ENCODE data around the gene OSBPL8. TPM values are rescaled to one million over a fixed set of nuclear protein-coding genes. Genes with fewer than 3 reads are reported as not detected.
A peak's percentile ranks its signal among the peaks of the same experiment; 100 is the strongest.

The OSBPL8 gene
- total RNA-seq, 3 donors from 2014 or later: 77.6 to 89.1 (median 87.2) TPM

DNA sequence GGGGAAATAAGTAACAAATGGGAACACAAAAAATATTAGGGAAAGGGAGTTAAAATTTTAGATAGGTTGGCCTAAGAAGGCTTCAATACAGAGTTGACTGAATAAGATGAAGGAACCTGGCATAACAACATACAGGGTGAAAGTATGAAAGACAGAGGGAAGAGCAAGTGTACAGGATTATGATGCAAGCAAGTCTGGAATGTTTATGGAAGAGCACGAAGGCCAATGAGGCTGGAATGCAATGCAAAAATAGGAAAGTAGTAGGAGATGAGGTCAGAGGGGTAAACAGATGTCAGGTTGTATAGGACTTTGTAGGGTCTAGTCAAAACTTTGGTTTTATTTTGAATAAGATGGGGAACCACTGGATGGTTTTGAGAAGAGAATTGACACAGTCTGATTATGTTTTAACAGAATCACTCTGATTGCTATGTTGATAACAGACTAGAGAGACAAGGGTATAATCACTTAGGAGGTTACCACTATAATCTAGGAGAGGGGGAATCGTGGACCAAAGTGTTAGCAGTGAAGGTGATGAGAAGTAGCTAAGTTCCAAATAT lies 96.8 kb downstream of the OSBPL8 start:
- Histone ChIP-seq H3K4me1 (peaks cover 0 to 7% of the 10 kb centered on the region in 2 donors), H3K27ac (no peak overlapping the region), H3K4me3 (no peak overlapping the region), H3K9me3 (no peaks in the 10 kb centered on the region), H3K36me3 (no peaks in the 10 kb centered on the region), H3K27me3 (no peaks in the 10 kb centered on the region)
- no peak for DNase-seq (ENCODE audit: low spot score in 2 of 2)
- TF ChIP-seq, protein P1, sequence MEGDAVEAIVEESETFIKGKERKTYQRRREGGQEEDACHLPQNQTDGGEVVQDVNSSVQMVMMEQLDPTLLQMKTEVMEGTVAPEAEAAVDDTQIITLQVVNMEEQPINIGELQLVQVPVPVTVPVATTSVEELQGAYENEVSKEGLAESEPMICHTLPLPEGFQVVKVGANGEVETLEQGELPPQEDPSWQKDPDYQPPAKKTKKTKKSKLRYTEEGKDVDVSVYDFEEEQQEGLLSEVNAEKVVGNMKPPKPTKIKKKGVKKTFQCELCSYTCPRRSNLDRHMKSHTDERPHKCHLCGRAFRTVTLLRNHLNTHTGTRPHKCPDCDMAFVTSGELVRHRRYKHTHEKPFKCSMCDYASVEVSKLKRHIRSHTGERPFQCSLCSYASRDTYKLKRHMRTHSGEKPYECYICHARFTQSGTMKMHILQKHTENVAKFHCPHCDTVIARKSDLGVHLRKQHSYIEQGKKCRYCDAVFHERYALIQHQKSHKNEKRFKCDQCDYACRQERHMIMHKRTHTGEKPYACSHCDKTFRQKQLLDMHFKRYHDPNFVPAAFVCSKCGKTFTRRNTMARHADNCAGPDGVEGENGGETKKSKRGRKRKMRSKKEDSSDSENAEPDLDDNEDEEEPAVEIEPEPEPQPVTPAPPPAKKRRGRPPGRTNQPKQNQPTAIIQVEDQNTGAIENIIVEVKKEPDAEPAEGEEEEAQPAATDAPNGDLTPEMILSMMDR (IDR thresholded peaks at IDR 0.05): no peak
- no peak for TF ChIP-seq POLR2AphosphoS5 (IDR thresholded peaks at IDR 0.05)
- no peak for TF ChIP-seq POLR2A (IDR thresholded peaks at IDR 0.05)
- intact Hi-C loops (cut with DNase I; ENCODE audit: low total_unique reads): no loop called here

DNA sequence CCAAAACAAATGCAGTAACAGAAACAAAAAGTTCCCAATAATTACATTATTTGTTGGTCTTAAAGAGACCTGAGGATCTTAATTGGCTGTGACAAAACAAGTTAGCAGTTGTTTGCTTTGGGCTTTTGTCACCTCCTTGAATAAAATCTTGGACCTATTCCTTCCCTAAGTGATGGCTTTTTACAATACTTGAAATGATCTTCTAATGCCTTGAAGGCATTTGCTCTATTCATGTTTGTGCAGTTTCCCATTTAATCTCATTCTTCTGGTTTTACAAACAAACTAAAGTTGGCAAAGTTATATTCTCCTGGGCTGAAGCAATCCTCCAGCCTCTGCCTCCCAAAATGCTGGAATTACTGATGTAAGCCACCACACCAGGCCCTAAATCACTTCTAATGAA lies 98.8 kb downstream of the OSBPL8 start:
- no peak overlapping the region for H3K27ac ChIP-seq
- DNase-seq (ENCODE audit: low spot score in 2 of 2): no peak
- intact Hi-C loops (cut with DNase I; ENCODE audit: low total_unique reads): loop anchor here (2.0 kb wide), 1 partner anchor 28 kb away; no protein-coding TSS in a partner anchor
- no peaks in the 10 kb centered on the region for H3K36me3 ChIP-seq
- no peaks in the 10 kb centered on the region for H3K9me3 ChIP-seq
- H3K4me3 ChIP-seq: no peak overlapping the region
- H3K27me3 ChIP-seq: no peaks in the 10 kb centered on the region
- H3K4me1 ChIP-seq: peaks cover 0 to 7% of the 10 kb centered on the region in 2 donors
- TF ChIP-seq POLR2A (IDR thresholded peaks at IDR 0.05): no peak
- TF ChIP-seq, protein P1 (IDR thresholded peaks at IDR 0.05): no peak
- TF ChIP-seq POLR2AphosphoS5 (IDR thresholded peaks at IDR 0.05): no peak

DNA sequence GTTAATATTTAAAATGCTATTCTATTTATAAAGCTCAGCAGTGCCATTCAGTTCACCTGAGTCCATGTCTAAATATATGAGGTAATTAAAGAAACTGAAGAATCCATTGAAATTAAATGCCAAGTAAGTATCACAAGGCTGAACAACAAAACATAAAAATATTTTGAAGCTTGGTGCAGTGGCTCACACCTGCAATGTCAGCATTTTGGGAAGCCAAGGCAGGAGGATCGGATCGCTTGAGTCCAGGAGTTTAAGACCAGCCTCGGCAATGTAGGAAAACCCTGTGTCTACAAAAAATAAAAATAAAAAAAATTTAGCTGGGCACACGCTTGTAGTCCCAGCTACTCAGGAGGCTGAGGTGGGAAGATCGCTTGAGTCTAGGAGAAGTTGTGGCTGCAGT lies 101.8 kb downstream of the OSBPL8 start:
- H3K4me1 ChIP-seq: peaks cover 0 to 7% of the 10 kb centered on the region in 2 donors
- H3K27me3 ChIP-seq: no peaks in the 10 kb centered on the region
- no peak overlapping the region for H3K4me3 ChIP-seq
- intact Hi-C loops (cut with DNase I; ENCODE audit: low total_unique reads): no loop called here
- no peak for DNase-seq (ENCODE audit: low spot score in 2 of 2)
- no peaks in the 10 kb centered on the region for H3K36me3 ChIP-seq
- H3K27ac ChIP-seq: no peak overlapping the region
- TF ChIP-seq, protein P1 (IDR thresholded peaks at IDR 0.05): no peak
- TF ChIP-seq POLR2A (IDR thresholded peaks at IDR 0.05) (no peak), POLR2AphosphoS5 (IDR thresholded peaks at IDR 0.05) (no peak)
- no peaks in the 10 kb centered on the region for H3K9me3 ChIP-seq

DNA sequence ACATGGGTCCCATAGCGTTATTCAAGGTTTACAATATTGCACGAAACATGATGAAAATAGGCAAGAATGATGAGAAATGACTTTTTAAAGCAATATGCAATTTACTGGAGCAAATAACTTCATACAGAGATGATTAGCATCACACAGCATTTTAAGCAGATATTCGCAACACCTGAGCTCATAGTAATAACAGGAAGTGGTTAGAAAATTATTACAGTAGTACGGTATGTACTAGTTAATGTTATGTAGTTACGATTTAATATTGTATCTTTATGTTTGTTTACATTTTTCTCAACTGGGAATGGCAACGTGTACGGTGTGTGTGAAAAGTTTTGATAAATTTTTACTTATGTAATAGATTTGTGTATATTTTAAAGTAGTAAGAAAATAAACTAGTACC lies 102.6 kb downstream of the OSBPL8 start:
- no peaks in the 10 kb centered on the region for H3K9me3 ChIP-seq
- peaks cover 0 to 7% of the 10 kb centered on the region in 2 donors for H3K4me1 ChIP-seq
- intact Hi-C loops (cut with DNase I; ENCODE audit: low total_unique reads): no loop called here
- H3K27ac ChIP-seq: no peak overlapping the region
- TF ChIP-seq POLR2AphosphoS5 (IDR thresholded peaks at IDR 0.05) (no peak), POLR2A (IDR thresholded peaks at IDR 0.05) (no peak)
- TF ChIP-seq, protein P1 (IDR thresholded peaks at IDR 0.05): no peak
- H3K4me3 ChIP-seq: no peak overlapping the region
- no peaks in the 10 kb centered on the region for H3K27me3 ChIP-seq
- no peaks in the 10 kb centered on the region for H3K36me3 ChIP-seq
- no peak for DNase-seq (ENCODE audit: low spot score in 2 of 2)

DNA sequence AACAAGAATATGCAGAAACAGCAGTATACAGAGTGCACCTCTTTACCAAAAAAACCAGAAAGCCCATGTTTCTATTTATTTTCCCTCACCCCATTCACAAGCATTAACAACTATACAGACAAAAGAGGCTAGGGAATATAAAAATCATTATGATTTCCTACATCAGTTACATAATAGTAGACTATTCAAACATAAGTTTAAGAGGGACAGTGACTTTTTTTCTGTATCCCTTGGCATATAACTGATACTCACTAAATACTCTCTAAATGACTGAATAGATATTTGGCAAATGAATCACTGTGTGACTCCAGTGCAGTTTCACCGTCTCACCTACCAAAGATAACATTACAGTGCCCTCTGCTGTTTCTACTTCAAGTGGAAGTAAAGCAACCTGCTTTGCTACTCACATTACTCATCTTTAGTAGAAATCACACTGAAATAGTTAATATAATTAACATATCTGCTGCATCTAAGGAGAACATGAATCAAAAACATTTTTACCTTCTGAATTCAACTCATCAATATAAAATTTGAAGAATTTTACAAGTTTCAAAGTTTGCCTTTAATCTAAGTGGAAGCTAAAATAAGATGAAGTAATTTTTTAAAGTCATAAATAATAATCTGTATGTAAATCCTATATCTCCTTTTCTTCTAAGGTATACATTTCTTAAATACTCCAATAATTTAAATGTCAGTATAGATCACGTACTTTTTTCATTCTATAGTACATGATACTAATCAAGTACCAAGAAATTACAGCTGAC lies 103.8 kb downstream of the OSBPL8 start:
- DNase-seq (ENCODE audit: low spot score in 2 of 2): no peak
- no peaks in the 10 kb centered on the region for H3K9me3 ChIP-seq
- H3K4me3 ChIP-seq: no peak overlapping the region
- intact Hi-C loops (cut with DNase I; ENCODE audit: low total_unique reads): no loop called here
- no peaks in the 10 kb centered on the region for H3K36me3 ChIP-seq
- TF ChIP-seq, protein P1 (IDR thresholded peaks at IDR 0.05): peak in 2 of 3 donors; percentile 49 to 51
- TF ChIP-seq POLR2AphosphoS5 (IDR thresholded peaks at IDR 0.05): no peak
- peaks cover 0 to 4% of the 10 kb centered on the region in 2 donors for H3K4me1 ChIP-seq
- H3K27me3 ChIP-seq: no peaks in the 10 kb centered on the region
- H3K27ac ChIP-seq: no peak overlapping the region

Measured in breast epithelium (tissue), 4 donors.